ENCODE results near the gene ZNF695.

ZNF695 gene

DNA sequence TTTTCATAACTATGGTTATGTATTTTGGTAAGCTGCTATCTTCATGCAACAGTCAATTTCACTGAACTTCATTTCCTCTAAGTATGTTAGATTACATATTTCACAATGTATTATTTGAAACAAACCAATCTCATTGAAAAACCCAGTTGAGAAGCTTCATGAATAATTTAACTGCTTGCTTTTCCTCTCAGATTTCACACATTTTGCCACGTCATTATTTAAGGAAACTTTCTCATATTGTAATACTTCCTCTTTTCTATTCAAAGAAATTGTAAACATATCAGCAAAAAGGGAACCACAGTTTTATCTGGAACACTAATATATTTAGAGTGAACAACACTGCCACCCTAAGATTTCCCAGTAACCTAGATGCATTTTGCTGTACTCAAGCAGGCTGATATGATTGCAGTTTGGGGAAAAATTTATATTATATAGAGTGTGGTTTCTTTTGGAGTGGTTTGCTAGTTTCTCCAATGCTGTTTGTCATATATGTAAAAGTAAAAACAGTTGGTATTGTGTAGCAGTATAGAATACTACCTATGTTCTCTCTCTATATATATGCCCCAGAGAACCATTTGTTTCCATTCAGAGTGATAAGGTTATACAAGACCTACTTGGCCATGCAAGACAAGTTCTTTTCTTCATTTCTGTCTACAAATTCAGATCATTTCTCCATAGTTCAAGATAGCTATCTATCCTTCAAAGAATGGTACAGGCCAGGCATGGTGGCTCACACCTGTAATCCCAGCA is 47.7 kb downstream of the ZNF695 start:
- no peak for DNase-seq (ENCODE audit: low read depth in 1 of 2, low spot score in 1 of 2)

- no peak for DNase-seq (ENCODE audit: low read depth in 1 of 2, low spot score in 1 of 2)
Measured at GRCh38 chr1:246954126-246954525, 53.7 kb downstream of the ZNF695 start.

DNA sequence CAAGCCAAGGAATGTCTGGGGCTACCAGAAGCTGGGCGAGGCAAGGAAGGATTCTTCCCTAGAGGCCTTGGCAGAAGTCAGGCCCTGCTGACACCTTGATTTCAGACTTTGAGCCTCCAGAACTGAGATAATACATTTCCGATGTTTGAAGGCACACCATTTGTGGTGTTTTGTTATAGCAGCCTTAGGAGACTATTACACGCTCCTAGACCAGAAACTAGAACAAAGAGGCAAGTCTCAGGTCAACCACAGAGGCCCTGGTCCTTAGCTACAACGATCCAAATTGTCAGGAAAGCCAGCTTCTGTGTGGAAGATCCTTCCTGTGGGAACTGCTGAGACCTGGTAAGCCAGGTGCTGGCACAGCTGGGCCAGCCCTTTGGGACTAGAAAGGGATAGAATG is 56.4 kb downstream of the ZNF695 start:
- no peak for DNase-seq (ENCODE audit: low read depth in 1 of 2, low spot score in 1 of 2)

GRCh38 chr1:246949956-246950355 is 57.9 kb downstream of the ZNF695 start:
- no peak for DNase-seq (ENCODE audit: low read depth in 1 of 2, low spot score in 1 of 2)

GRCh38 chr1:246947255-246947654 is 60.6 kb downstream of the ZNF695 start:
- no peak for DNase-seq (ENCODE audit: low read depth in 1 of 2, low spot score in 1 of 2)

DNA sequence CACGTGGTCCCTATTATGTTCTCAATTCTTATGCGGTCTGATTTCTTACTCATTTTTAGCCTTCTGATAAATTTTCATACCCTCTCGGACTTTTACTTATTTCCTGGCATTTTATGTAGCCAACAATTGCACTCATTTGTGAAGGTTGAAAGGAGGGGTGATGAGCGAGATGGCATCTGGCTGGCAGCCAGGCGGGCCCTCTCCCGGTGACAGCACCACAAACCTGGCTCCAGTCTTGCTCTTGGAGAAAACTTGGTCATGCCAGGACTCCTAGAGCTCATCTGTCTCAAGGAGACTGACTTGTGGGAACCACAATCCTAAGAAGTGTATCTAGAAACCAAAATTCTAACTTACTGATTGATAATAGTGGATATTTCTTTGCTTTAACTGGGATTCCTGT is 61.5 kb downstream of the ZNF695 start:
- no peak for DNase-seq (ENCODE audit: low read depth in 1 of 2, low spot score in 1 of 2)

All from activated T-helper 1 cell treated with anti-CD3 and anti-CD28 coated beads, Interleukin-2, amount 50 U/mL, for 16 hours (primary cell).